Measurements from ENCODE around the gene HHIPL1.
"Not testable (repeated sequence)": the region's sequence is repeated elsewhere in the genome, so short reads cannot be mapped to it uniquely, and the experiment has no call there.

Gene HHIPL1

GRCh38 chr14:99630202-99630601 is 14.7 kb upstream of the HHIPL1 start:
- no peak for DNase-seq
- in situ Hi-C loops (cut with MboI; ENCODE audit: low pct_unique_long_range_greater_than_20kb, low sequenced_read_pairs) = no loop called here

- DNase-seq = no peak
- in situ Hi-C loops (cut with MboI; ENCODE audit: low pct_unique_long_range_greater_than_20kb, low sequenced_read_pairs) = no loop called here
Measured at GRCh38 chr14:99632410-99633035, 12.4 kb upstream of the HHIPL1 start.

- DNase-seq = no peak
- in situ Hi-C loops (cut with MboI; ENCODE audit: low pct_unique_long_range_greater_than_20kb, low sequenced_read_pairs) = no loop called here
Measured at GRCh38 chr14:99633141-99633540, 11.8 kb upstream of the HHIPL1 start.

GRCh38 chr14:99633918-99634317 is 11.0 kb upstream of the HHIPL1 start:
- in situ Hi-C loops (cut with MboI; ENCODE audit: low pct_unique_long_range_greater_than_20kb, low sequenced_read_pairs) = no loop called here

GRCh38 chr14:99634443-99634842 is 10.5 kb upstream of the HHIPL1 start:
- no peak for DNase-seq
- in situ Hi-C loops (cut with MboI; ENCODE audit: low pct_unique_long_range_greater_than_20kb, low sequenced_read_pairs) = no loop called here

More at GRCh38 chr14:99633918-99634317, 11.0 kb upstream of the HHIPL1 start:
- DNase-seq = no peak

GRCh38 chr14:99635116-99635515 is 9.8 kb upstream of the HHIPL1 start:
- in situ Hi-C loops (cut with MboI; ENCODE audit: low pct_unique_long_range_greater_than_20kb, low sequenced_read_pairs) = no loop called here

GRCh38 chr14:99636487-99636886 is 8.4 kb upstream of the HHIPL1 start:
- in situ Hi-C loops (cut with MboI; ENCODE audit: low pct_unique_long_range_greater_than_20kb, low sequenced_read_pairs) = no loop called here
- DNase-seq = peak; percentile 60

More at GRCh38 chr14:99635116-99635515, 9.8 kb upstream of the HHIPL1 start:
- no peak for DNase-seq

- in situ Hi-C loops (cut with MboI; ENCODE audit: low pct_unique_long_range_greater_than_20kb, low sequenced_read_pairs) = no loop called here
- no peak for DNase-seq
Measured at GRCh38 chr14:99637624-99638023, 7.3 kb upstream of the HHIPL1 start.

GRCh38 chr14:99642771-99643170 is 2.2 kb upstream of the HHIPL1 start:
- DNase-seq; in situ Hi-C loops (cut with MboI; ENCODE audit: low pct_unique_long_range_greater_than_20kb, low sequenced_read_pairs): not testable (repeated sequence)

- in situ Hi-C loops (cut with MboI; ENCODE audit: low pct_unique_long_range_greater_than_20kb, low sequenced_read_pairs) = no loop called here
- peak; percentile 43 for DNase-seq
Measured at GRCh38 chr14:99643343-99643742, 1.6 kb upstream of the HHIPL1 start.

- DNase-seq = no peak
- in situ Hi-C loops (cut with MboI; ENCODE audit: low pct_unique_long_range_greater_than_20kb, low sequenced_read_pairs) = no loop called here
Measured at GRCh38 chr14:99644035-99644587, 818 bp upstream of the HHIPL1 start.

GRCh38 chr14:99645545-99646505 is 896 bp downstream of the HHIPL1 start:
- DNase-seq = no peak
- in situ Hi-C loops (cut with MboI; ENCODE audit: low pct_unique_long_range_greater_than_20kb, low sequenced_read_pairs) = no loop called here

GRCh38 chr14:99647411-99647810 is 2.5 kb downstream of the HHIPL1 start:
- in situ Hi-C loops (cut with MboI; ENCODE audit: low pct_unique_long_range_greater_than_20kb, low sequenced_read_pairs) = no loop called here
- DNase-seq = no peak

- in situ Hi-C loops (cut with MboI; ENCODE audit: low pct_unique_long_range_greater_than_20kb, low sequenced_read_pairs) = no loop called here
- no peak for DNase-seq
Measured at GRCh38 chr14:99648027-99648784, 3.3 kb downstream of the HHIPL1 start.

GRCh38 chr14:99649219-99649618 is 4.3 kb downstream of the HHIPL1 start:
- in situ Hi-C loops (cut with MboI; ENCODE audit: low pct_unique_long_range_greater_than_20kb, low sequenced_read_pairs) = no loop called here
- no peak for DNase-seq

- in situ Hi-C loops (cut with MboI; ENCODE audit: low pct_unique_long_range_greater_than_20kb, low sequenced_read_pairs) = no loop called here
- DNase-seq = no peak
Measured at GRCh38 chr14:99649643-99650042, 4.7 kb downstream of the HHIPL1 start.

GRCh38 chr14:99650189-99650588 is 5.3 kb downstream of the HHIPL1 start:
- in situ Hi-C loops (cut with MboI; ENCODE audit: low pct_unique_long_range_greater_than_20kb, low sequenced_read_pairs) = no loop called here
- DNase-seq = no peak

- in situ Hi-C loops (cut with MboI; ENCODE audit: low pct_unique_long_range_greater_than_20kb, low sequenced_read_pairs) = no loop called here
- DNase-seq = no peak
Measured at GRCh38 chr14:99651953-99652746, 7.2 kb downstream of the HHIPL1 start.
